Measurements from ENCODE around the gene WDR88.
"Not testable (repeated sequence)": the region's sequence is repeated elsewhere in the genome, so short reads cannot be mapped to it uniquely, and the experiment has no call there.

WDR88 gene

GRCh38 chr19:33212436-33213172, 80.7 kb downstream of the WDR88 start:
- no peak for DNase-seq (ENCODE audit: low spot score)

- DNase-seq (ENCODE audit: low spot score): no peak
Measured at GRCh38 chr19:33214596-33214995, 82.7 kb downstream of the WDR88 start.

GRCh38 chr19:33215438-33216197, 83.7 kb downstream of the WDR88 start:
- no peak for DNase-seq (ENCODE audit: low spot score)

GRCh38 chr19:33216198-33216830, 84.4 kb downstream of the WDR88 start:
- DNase-seq (ENCODE audit: low spot score): no peak

GRCh38 chr19:33217881-33218280, 86.0 kb downstream of the WDR88 start:
- no peak for DNase-seq (ENCODE audit: low spot score)

- no peak for DNase-seq (ENCODE audit: low spot score)
Measured at GRCh38 chr19:33219261-33219815, 87.4 kb downstream of the WDR88 start.

- no peak for DNase-seq (ENCODE audit: low spot score)
Measured at GRCh38 chr19:33220115-33220514, 88.2 kb downstream of the WDR88 start.

GRCh38 chr19:33220735-33221134, 88.8 kb downstream of the WDR88 start:
- DNase-seq (ENCODE audit: low spot score): no peak

GRCh38 chr19:33221638-33222037, 89.7 kb downstream of the WDR88 start:
- no peak for DNase-seq (ENCODE audit: low spot score)

GRCh38 chr19:33222255-33222654, 90.3 kb downstream of the WDR88 start:
- not testable (repeated sequence) for DNase-seq (ENCODE audit: low spot score)

GRCh38 chr19:33224694-33225457, 93.0 kb downstream of the WDR88 start:
- DNase-seq (ENCODE audit: low spot score): no peak
